GM12864 (cell line): Measurements from ENCODE around the gene PLAC1.

Source experiments
- DNase-seq: peaks from one replicate; pipeline ENCODE4 v3.0.0-alpha.2; 2011; ENCODE audit warnings: low read depth
- H3K4me3 ChIP-seq: 2 replicates; pipeline ENCODE4 v1.5.1; 2011; ENCODE audit warnings: mild to moderate bottlenecking, low read depth, low read length, control low read depth
- TF ChIP-seq, protein P1 (sequence below): IDR thresholded peaks from 2 replicates; pipeline ENCODE4 v1.5.1; 2011; ENCODE audit warnings: low read depth, mild to moderate bottlenecking, moderate library complexity, low read length, control low read depth, inconsistent platforms; ENCODE audit errors: missing control alignments

The PLAC1 gene

DNA sequence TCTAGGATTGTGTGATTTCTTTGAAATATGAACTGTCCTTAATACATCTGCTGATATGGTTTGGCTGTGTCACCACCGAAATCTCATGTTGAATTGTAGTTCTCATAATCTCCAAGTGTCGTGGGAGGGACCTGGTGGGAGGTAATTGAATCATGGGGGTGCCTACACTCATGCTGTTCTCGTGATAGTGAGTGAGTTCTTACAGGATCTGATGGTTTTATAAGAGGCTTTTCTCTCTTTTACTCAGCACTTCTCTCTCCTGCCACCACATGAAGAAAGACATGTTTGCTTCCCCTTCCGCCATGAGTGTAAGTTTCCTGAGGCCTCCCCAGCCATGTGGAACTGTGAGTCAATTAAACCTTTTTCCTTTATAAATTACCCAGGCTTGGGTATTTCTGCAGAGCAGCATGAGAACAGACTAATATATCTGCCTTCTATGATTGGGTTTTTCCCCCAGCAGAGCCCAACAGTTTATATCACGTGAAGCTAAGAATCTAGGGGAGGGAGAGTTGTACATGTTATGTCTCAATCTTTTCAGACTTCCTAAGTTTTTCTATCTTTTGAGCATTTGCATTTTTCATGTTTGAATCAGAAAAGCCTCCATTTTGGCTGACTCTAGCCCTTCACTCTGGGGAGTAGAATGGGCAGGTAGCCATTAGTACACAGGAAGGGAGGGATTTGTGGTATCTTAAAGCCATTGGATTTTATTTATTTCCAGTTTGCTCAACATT is 58.9 kb downstream of the PLAC1 start:
- H3K4me3 ChIP-seq = no peak overlapping the region
- peak; percentile 16 for DNase-seq
- TF ChIP-seq, protein P1, sequence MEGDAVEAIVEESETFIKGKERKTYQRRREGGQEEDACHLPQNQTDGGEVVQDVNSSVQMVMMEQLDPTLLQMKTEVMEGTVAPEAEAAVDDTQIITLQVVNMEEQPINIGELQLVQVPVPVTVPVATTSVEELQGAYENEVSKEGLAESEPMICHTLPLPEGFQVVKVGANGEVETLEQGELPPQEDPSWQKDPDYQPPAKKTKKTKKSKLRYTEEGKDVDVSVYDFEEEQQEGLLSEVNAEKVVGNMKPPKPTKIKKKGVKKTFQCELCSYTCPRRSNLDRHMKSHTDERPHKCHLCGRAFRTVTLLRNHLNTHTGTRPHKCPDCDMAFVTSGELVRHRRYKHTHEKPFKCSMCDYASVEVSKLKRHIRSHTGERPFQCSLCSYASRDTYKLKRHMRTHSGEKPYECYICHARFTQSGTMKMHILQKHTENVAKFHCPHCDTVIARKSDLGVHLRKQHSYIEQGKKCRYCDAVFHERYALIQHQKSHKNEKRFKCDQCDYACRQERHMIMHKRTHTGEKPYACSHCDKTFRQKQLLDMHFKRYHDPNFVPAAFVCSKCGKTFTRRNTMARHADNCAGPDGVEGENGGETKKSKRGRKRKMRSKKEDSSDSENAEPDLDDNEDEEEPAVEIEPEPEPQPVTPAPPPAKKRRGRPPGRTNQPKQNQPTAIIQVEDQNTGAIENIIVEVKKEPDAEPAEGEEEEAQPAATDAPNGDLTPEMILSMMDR = no peak

DNA sequence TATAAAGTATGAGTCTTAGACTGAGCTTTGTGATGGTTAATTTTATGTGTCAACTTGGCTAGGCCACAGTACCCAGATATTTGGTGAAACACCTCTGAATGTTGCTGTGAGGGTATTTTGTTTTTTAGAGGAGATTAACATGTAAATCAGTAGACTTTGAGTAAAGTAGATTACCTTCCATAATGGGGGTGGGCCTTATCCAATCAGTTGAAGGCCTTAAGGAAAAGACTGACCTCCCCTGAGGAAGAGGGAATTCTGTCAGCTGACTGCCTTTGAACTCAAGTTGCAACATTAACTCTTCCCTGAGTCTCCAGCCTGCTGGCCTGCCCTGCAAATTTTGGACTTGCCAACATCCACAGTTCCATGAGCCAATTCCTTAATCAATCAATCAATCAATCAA is 66.0 kb downstream of the PLAC1 start:
- no peak overlapping the region for H3K4me3 ChIP-seq
- DNase-seq = no peak
- TF ChIP-seq, protein P1 = no peak

DNA sequence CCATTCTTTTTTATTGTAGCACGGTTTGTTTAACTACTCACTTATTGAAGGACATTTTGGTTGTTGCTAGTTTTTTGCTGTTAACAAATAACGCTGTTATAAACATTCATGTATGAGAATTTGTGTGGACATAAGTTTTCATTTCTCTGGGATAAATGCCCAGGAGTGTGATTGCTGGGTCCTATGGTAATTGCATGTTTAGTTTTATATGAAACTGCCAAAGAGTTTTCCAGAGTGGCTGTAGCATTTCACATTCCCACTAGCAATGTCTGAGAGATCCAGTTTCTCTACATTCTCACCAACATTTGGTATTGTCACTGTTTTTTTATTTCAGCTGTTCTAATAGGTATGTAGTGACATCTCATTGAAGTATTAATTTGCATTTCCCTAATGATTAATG is 66.8 kb downstream of the PLAC1 start:
- H3K4me3 ChIP-seq = no peak overlapping the region
- DNase-seq = no peak
- TF ChIP-seq, protein P1 = no peak

DNA sequence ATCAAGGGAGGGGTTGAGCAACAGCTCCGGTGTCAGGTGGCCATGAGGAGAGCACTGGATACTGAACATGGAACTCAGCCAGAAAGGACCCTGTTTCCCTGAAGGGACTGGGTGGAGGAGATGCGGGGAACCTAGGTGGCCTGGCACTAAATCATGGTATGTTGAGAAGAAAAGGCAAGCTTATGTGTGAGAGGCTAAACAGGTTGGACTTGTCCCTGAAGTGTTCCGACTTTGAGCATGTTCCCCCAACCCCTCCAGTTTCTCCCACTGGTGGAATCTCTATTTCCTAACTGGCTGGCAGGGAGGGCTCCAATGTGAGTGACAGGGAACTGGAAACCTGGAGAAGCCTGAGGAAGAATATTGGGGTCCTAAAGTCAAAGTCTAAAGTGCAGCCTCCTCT is 69.5 kb downstream of the PLAC1 start:
- TF ChIP-seq, protein P1 = no peak

DNA sequence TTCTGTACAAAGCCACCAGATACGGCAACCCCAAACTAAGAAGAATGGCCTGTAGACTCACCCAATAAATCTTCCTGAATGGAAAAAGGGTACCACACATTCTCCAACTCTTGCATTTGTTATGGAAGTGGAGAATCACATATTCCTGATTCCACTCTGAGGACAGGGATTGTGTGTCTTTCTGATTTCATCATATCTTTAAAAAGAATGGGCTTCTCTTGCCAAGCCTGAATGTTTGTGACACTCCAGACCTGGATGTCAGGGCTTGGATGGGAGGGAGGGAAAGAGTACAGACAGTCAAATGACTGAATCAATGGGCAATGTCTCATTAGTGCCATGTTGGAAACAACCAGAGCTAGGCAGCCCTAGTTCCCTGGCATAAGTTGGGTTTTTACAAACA is 77.4 kb downstream of the PLAC1 start:
- no peak for DNase-seq
- H3K4me3 ChIP-seq = no peak overlapping the region
- TF ChIP-seq, protein P1 = no peak

More for the DNA sequence above, 69.5 kb downstream of the PLAC1 start:
- H3K4me3 ChIP-seq = no peak overlapping the region
- no peak for DNase-seq

DNA sequence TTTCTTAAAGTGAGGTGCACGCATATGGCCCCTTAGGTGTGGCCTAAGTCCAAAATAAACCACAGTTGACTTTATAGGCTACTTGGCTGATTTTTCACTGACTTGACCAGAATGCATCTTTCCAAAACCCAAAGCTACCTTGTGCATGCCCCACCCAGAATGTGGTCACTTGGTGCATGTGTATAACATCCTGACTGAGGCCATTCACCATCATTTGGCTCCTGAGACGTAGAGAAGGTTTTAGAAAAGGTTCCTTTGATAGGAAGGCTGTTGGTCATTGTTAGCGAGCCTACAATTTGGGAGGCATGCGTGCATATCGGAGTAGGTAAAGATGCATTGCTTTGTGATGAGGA is 84.6 kb downstream of the PLAC1 start:
- no peak overlapping the region for H3K4me3 ChIP-seq
- no peak for DNase-seq
- TF ChIP-seq, protein P1 = no peak
